ENCODE data around the gene LAMA5.

The LAMA5 gene

GRCh38 chr20:62350629-62351422, 16.3 kb downstream of the LAMA5 start:
- no peak for DNase-seq

DNA sequence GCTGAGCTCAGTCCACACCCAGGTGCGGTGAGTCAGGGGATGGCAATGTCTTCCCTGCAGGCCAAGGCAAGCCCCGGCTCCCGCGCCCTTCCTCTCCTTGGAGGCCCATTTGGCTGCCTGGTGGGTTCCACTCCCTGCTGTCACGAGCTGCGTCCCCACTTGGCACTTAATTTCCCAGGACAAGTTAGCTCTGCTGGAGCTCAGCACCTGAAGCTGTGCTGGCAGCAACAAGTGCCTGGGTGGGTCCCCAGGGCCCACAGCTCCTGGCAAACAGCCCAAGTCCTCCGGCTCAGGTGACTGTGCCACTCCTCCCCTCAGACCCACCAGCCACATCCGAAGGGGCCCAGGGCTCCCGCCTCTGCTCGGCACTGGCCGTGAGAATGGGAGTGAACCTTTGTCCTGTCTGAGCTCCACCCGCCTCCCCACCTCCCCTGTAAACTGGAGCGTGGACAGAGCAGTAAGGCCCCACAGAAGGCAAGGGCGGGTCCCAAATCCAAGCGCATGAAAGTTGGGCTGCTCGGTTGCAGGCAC, 16.9 kb downstream of the LAMA5 start:
- DNase-seq = no peak

- DNase-seq = no peak
These were observed 17.5 kb downstream of the LAMA5 start for GRCh38 chr20:62349556-62350097.

- DNase-seq = no peak
These were observed 18.5 kb downstream of the LAMA5 start for GRCh38 chr20:62348604-62349003.

DNA sequence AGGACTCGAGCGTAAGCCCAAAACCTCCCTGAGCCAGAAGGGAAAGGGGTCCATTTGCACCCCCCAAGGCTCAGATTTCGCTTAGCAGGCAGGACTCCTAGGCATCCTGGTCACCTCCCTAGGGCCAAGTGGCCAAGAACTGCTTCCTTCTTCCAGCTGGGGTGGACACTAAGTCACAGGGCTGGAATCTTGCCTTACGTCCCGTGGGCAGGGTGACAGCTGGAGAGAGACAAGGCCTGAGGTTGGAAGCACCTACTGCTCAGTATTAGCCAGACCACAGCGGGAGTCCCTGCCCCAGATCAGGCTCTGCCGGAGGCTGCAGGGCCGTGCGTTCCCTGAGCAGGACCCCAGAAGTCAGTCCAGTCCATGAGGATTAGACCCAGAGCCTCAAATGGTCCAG, 19.7 kb downstream of the LAMA5 start:
- no peak for DNase-seq

GRCh38 chr20:62347151-62347404, 20.0 kb downstream of the LAMA5 start:
- DNase-seq = no peak

DNA sequence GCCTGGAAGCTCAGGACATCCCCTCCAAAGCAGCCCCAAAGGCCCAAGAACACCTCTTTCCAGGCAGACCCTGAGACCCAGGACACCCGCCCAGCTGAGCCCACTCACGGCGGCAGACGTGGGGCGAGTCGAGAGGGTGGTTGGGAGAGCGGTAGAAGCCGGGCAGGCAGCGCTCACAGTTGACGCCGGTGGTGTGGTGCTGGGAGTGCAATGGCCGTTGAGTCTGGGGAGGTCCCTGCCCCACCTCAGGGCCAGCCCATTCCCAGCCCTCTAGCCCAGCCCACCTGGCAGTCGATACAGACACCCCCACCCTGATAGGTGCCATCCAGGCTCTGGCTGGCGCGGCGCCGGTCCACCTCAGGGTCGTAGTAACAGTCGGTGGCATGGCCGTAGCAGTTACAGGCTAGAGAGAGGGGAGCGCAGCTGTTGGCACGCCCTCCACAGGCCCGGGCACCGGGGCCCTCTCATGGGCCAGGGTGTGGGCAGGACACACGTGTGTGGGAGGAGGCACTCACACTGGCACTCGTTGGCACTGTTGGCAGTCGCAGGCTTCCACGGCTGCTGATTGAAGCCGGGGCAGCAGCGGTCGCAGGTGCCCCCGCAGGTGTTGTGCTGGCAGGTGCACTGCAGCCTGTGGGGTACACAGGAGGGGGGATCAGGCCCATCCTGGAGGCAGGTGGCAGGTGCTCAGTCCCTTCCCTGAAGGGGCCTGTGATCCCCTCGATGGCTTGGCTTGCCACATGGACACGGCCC, 20.5 kb downstream of the LAMA5 start:
- no peak for DNase-seq

- no peak for DNase-seq
These were observed 21.3 kb downstream of the LAMA5 start for GRCh38 chr20:62345681-62346370.

GRCh38 chr20:62344782-62345181, 22.3 kb downstream of the LAMA5 start:
- no peak for DNase-seq

DNA sequence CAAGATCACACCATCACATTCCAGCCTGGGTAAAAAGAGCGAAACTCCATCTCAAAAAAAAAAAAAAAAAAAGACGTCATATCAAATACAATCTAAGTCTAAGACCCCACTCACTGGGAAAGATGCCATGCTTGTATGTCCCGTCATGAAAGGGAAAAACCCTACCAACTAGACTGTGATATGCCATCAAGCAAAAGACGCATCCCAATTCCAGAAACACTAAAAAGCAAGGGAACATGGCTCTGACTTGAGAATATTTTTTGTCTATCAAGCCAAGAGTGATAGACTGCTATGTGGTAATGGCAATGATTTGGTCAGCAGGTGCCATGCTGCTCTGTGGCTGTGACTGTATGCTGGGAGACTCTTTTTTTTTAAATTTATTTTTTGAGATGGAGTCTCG, 23.0 kb downstream of the LAMA5 start:
- no peak for DNase-seq

GRCh38 chr20:62342910-62343309, 24.2 kb downstream of the LAMA5 start:
- no peak for DNase-seq

GRCh38 chr20:62339647-62340062, 27.5 kb downstream of the LAMA5 start:
- DNase-seq = no peak

- no peak for DNase-seq
These were observed 28.9 kb downstream of the LAMA5 start for GRCh38 chr20:62338294-62338620.

GRCh38 chr20:62337558-62338293, 29.4 kb downstream of the LAMA5 start:
- no peak for DNase-seq

DNA sequence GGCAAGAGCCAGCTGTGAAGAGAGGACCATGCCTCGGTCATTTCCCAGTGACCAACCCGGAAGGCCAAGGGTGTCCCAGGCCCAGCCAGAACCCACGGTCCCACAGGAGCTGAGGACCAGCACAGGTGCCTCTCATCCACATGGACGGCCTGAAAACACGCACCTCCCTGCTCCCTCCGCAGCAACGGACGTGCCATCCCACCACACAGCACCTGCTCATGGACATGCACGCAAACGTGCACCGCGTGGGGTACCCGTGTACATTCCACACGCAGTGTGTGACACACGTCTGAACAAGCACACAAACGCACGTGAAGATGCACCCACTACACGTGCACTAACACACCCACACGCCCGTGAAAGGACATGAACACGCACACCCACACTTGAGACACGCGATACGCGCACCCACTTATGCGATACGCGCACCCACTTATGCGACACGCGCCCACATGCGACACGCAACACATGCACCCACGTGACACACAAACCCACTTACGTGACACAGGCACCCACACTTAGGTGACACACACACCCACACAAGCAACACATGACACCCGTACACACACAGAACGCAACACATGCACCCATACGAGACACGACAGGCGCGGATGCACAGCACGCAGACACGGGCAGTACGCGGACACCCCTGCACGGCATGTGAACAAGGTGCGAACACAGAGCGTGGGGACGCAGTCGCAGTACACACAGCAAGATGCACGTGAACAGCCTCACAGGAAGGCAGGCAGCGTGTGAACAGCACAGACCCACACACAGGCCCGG, 30.1 kb downstream of the LAMA5 start:
- DNase-seq = no peak

DNA sequence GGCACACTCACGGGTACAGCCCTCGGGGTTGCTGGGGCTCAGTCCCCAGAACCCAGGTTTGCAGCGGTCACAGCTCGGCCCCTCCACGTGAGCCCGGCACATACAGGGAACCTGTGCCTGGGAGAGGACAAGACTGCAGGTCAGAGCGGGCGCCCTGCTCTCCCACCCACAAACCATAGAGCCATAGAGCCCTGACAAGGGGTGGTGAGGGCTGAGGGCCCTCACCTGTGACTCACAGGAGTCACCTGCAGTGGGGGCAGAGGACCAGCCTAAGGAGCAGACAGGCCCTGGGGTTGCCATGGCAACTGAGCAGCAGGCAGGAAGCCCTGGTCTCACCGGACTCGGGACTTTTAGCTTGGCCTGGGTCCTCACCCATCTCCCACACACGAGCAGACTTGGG, 30.8 kb downstream of the LAMA5 start:
- DNase-seq = no peak

- no peak for DNase-seq
These were observed 31.6 kb downstream of the LAMA5 start for GRCh38 chr20:62335532-62335931.

- no peak for DNase-seq
These were observed 32.2 kb downstream of the LAMA5 start for GRCh38 chr20:62334881-62335280.

GRCh38 chr20:62333820-62334595, 33.1 kb downstream of the LAMA5 start:
- no peak for DNase-seq

Data from anterior cingulate cortex (tissue), 58 donors.